ENCODE measurements around the gene SRSF8.

DNA sequence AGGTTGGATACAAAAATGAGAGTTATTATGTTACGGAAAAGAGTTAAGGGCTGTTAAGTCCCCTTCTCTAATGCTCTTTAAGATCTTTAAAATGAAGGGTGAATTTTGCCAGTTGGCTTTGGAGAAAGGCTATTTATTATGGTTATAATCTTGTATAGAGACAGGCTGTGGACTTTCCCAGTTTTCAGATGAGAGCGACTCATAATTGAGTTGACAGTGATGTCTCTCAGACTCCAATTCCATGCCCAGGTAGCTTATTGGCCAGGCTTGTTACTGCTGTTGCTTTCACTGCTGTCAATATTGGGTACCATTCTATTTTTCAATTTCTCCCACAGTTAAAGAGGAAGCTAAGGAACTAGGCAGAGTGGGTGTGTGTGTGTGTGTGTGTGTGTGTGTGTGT is 36.0 kb downstream of the SRSF8 start:
- TF ChIP-seq, protein P1, sequence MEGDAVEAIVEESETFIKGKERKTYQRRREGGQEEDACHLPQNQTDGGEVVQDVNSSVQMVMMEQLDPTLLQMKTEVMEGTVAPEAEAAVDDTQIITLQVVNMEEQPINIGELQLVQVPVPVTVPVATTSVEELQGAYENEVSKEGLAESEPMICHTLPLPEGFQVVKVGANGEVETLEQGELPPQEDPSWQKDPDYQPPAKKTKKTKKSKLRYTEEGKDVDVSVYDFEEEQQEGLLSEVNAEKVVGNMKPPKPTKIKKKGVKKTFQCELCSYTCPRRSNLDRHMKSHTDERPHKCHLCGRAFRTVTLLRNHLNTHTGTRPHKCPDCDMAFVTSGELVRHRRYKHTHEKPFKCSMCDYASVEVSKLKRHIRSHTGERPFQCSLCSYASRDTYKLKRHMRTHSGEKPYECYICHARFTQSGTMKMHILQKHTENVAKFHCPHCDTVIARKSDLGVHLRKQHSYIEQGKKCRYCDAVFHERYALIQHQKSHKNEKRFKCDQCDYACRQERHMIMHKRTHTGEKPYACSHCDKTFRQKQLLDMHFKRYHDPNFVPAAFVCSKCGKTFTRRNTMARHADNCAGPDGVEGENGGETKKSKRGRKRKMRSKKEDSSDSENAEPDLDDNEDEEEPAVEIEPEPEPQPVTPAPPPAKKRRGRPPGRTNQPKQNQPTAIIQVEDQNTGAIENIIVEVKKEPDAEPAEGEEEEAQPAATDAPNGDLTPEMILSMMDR (IDR thresholded peaks at IDR 0.05), result no peak
- TF ChIP-seq ZFX (IDR thresholded peaks at IDR 0.05; ENCODE audit: borderline replicate concordance), result no peak
